ENCODE results near the gene POMT1.
"Not testable (repeated sequence)": the region's sequence is repeated elsewhere in the genome, so short reads cannot be mapped to it uniquely, and the experiment has no call there.

DNA sequence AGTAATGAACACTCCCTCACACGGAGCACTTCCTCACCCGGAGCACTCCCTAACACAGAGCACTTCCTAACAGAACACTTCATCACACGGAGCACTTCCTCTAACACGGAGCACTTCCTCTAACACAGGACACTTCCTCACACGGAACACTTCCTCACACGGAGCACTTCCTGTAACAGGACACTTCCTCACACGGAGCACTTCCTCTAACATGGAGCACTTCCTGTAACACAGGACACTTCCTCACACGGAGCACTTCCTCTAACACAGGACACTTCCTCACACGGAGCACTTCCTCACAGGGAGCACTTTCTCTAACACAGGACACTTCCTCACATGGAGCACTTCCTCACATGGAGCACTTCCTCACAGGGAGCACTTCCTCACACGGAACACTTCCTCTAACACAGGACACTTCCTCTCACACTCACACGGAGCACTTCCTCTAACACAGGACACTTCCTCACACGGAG, 12.9 kb downstream of the POMT1 start:
- TF ChIP-seq, protein P1, sequence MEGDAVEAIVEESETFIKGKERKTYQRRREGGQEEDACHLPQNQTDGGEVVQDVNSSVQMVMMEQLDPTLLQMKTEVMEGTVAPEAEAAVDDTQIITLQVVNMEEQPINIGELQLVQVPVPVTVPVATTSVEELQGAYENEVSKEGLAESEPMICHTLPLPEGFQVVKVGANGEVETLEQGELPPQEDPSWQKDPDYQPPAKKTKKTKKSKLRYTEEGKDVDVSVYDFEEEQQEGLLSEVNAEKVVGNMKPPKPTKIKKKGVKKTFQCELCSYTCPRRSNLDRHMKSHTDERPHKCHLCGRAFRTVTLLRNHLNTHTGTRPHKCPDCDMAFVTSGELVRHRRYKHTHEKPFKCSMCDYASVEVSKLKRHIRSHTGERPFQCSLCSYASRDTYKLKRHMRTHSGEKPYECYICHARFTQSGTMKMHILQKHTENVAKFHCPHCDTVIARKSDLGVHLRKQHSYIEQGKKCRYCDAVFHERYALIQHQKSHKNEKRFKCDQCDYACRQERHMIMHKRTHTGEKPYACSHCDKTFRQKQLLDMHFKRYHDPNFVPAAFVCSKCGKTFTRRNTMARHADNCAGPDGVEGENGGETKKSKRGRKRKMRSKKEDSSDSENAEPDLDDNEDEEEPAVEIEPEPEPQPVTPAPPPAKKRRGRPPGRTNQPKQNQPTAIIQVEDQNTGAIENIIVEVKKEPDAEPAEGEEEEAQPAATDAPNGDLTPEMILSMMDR (IDR thresholded peaks at IDR 0.05; ENCODE audit: low read depth, low read length) = not testable (repeated sequence)
- TF ChIP-seq EZH2phosphoT487 (IDR thresholded peaks at IDR 0.05; ENCODE audit: low read depth) = not testable (repeated sequence)
